Measurements from ENCODE around the gene MGAT5B.

GRCh38 chr17:76872221-76872873, 4.1 kb downstream of the MGAT5B start:
- TF ChIP-seq POLR2AphosphoS5 (IDR thresholded peaks at IDR 0.05; ENCODE audit: low read depth, low read length) (no peak; the same call in 1 of the 2 replicates), TAF1 (IDR thresholded peaks at IDR 0.05; ENCODE audit: borderline replicate concordance, insufficient read depth, low read length) (no peak), FOXP2 (optimal IDR thresholded peaks at IDR 0.05; ENCODE audit: borderline replicate concordance, extremely low read depth, extremely low read length, insufficient read depth) (peak; percentile 22), SIN3A (IDR thresholded peaks at IDR 0.05; ENCODE audit: borderline replicate concordance, insufficient read depth, low read length) (no peak), REST (IDR thresholded peaks at IDR 0.05; ENCODE audit: insufficient read depth in 1 of 2, low read depth in 2 of 2, low read length in 2 of 2) (peak; percentile 15 to 56; a peak in 1 of 4 replicates)

Data from PFSK-1 (cell line).